ENCODE results near the gene WNT3.
A peak's percentile ranks its signal among the peaks of the same experiment; 100 is the strongest.

DNA sequence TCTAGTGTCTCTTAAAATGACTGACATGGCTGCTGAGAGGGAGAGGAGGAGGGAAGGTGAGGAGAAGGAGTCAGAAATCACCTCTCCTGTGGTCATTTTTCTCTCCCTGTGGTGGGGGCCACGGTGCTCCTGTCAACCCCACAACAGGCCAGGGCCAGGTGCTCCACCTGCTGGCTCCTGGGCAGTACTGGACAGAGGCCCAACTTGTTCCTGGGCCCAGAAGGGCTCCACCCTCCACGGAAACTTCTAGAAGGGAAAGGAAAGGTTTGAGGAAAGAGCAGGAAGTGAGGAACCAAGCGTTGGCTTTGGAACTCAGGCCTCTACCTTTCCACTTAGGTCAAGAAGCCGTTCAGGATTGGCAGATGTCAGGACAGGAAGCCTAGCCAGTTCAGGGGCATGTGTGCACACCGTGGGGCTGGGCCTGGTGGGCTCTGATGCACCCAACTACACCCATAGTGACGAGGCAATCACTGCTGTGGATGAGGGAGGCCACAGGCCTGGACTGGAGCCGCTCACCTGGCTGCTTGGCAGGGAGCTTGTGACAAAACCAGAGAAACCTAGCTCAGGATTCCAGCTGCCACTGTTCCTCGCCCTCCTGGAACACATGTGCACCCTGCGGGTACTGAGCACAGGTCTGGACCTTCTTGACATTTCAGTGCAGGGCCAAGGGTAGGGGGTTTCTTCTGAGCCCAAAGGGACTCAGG lies 36.1 kb downstream of the WNT3 start:
- TF ChIP-seq CTCF (IDR thresholded peaks at IDR 0.05; ENCODE audit: low read depth, low read length, missing input control) = peak; percentile 74
- TF ChIP-seq RAD21 (IDR thresholded peaks at IDR 0.05) = peak; percentile 89 to 96
- TF ChIP-seq YY1 (IDR thresholded peaks at IDR 0.05) = no peak
- TF ChIP-seq GABPA (IDR thresholded peaks at IDR 0.05 in 1 of 2, conservative IDR thresholded peaks at IDR 0.05 in 1 of 2) = no peak
- TF ChIP-seq ZBTB33 (IDR thresholded peaks at IDR 0.05) = no peak
- TF ChIP-seq, protein P1, sequence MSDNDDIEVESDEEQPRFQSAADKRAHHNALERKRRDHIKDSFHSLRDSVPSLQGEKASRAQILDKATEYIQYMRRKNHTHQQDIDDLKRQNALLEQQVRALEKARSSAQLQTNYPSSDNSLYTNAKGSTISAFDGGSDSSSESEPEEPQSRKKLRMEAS (IDR thresholded peaks at IDR 0.05) = no peak
- TF ChIP-seq TAF1 (conservative IDR thresholded peaks at IDR 0.05) = no peak
- no peak for TF ChIP-seq HNF4A (conservative IDR thresholded peaks at IDR 0.05)
- TF ChIP-seq ATF3 (IDR thresholded peaks at IDR 0.05) = no peak
- no peak for TF ChIP-seq EGR1 (IDR thresholded peaks at IDR 0.05; ENCODE audit: low read depth in 2 of 2)
